HG03064 (cell line): ENCODE measurements around the gene HPCAL1.
"Not testable (repeated sequence)": the region's sequence is repeated elsewhere in the genome, so short reads cannot be mapped to it uniquely, and the experiment has no call there.

ENCODE experiments used
- ATAC-seq: cut with Tn5 transposase; IDR thresholded peaks from one replicate; pipeline ENCODE4 v1.9.1; 2021; ENCODE audit warnings: low read depth; ENCODE audit not compliant: unreplicated experiment

Gene HPCAL1

GRCh38 chr2:10449486-10449831 is 146.8 kb downstream of the HPCAL1 start:
- ATAC-seq, result no peak

- ATAC-seq, result no peak
These were observed 147.4 kb downstream of the HPCAL1 start for GRCh38 chr2:10449838-10450691.

- no peak for ATAC-seq
These were observed 149.1 kb downstream of the HPCAL1 start for GRCh38 chr2:10451819-10452218.

- ATAC-seq, result no peak
These were observed 149.6 kb downstream of the HPCAL1 start for GRCh38 chr2:10452312-10452711.

- ATAC-seq, result no peak
These were observed 150.5 kb downstream of the HPCAL1 start for GRCh38 chr2:10452956-10453904.

- ATAC-seq, result no peak
These were observed 151.2 kb downstream of the HPCAL1 start for GRCh38 chr2:10453905-10454298.

GRCh38 chr2:10454505-10454904 is 151.8 kb downstream of the HPCAL1 start:
- ATAC-seq, result no peak

GRCh38 chr2:10457195-10457594 is 154.5 kb downstream of the HPCAL1 start:
- ATAC-seq, result not testable (repeated sequence)

- ATAC-seq, result no peak
These were observed 155.3 kb downstream of the HPCAL1 start for GRCh38 chr2:10457846-10458598.

- ATAC-seq, result no peak
These were observed 157.7 kb downstream of the HPCAL1 start for GRCh38 chr2:10460366-10460796.

- no peak for ATAC-seq
These were observed 159.7 kb downstream of the HPCAL1 start for GRCh38 chr2:10462178-10463083.

- no peak for ATAC-seq
These were observed 163.2 kb downstream of the HPCAL1 start for GRCh38 chr2:10465910-10466309.

- no peak for ATAC-seq
These were observed 164.1 kb downstream of the HPCAL1 start for GRCh38 chr2:10466801-10467200.

- no peak for ATAC-seq
These were observed 164.7 kb downstream of the HPCAL1 start for GRCh38 chr2:10467401-10467800.

GRCh38 chr2:10469301-10469700 is 166.6 kb downstream of the HPCAL1 start:
- no peak for ATAC-seq

GRCh38 chr2:10469955-10470608 is 167.4 kb downstream of the HPCAL1 start:
- ATAC-seq, result no peak

GRCh38 chr2:10471046-10471571 is 168.4 kb downstream of the HPCAL1 start:
- no peak for ATAC-seq

GRCh38 chr2:10471955-10472354 is 169.3 kb downstream of the HPCAL1 start:
- no peak for ATAC-seq
